Measurements from ENCODE around the gene ACOX3.

DNA sequence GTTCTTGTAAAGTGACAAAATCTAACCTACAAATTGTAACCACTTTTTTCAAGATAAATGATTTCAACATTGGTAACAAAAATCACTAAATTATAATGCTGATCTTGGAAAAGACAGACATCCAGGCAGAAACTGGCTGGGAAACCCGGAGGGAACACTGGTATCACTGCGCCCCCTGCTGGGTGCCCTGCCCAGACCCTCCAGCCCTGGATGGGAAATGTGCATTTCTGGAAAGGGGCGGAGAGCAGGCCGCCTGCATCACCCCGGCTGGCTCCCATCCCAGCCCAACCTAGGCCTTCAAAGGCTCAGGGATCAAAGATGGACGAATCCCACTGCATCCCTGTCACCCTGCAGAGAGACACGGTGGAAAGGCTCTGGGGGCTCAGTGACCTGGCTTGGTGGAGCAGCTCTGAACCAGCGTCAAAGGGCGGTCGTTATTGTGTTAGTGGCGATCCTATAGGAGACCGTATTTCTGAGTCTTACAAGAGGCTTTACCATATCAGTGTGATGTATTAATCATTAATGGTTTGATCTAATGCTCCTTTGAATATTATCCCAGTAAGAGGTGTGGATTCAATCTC lies 37.3 kb downstream of the ACOX3 start:
- no peak for TF ChIP-seq FOXJ3 (CRISPR knock-in tag; IDR thresholded peaks at IDR 0.05)
- TF ChIP-seq TAF1 (IDR thresholded peaks at IDR 0.05; ENCODE audit: borderline replicate concordance, low read depth, low read length) = no peak
- peak; percentile 99 for TF ChIP-seq RAD21 (IDR thresholded peaks at IDR 0.05; ENCODE audit: low read length)
- TF ChIP-seq RFX5 (IDR thresholded peaks at IDR 0.05; ENCODE audit: low read length) = no peak
- TF ChIP-seq, protein P1, sequence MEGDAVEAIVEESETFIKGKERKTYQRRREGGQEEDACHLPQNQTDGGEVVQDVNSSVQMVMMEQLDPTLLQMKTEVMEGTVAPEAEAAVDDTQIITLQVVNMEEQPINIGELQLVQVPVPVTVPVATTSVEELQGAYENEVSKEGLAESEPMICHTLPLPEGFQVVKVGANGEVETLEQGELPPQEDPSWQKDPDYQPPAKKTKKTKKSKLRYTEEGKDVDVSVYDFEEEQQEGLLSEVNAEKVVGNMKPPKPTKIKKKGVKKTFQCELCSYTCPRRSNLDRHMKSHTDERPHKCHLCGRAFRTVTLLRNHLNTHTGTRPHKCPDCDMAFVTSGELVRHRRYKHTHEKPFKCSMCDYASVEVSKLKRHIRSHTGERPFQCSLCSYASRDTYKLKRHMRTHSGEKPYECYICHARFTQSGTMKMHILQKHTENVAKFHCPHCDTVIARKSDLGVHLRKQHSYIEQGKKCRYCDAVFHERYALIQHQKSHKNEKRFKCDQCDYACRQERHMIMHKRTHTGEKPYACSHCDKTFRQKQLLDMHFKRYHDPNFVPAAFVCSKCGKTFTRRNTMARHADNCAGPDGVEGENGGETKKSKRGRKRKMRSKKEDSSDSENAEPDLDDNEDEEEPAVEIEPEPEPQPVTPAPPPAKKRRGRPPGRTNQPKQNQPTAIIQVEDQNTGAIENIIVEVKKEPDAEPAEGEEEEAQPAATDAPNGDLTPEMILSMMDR (IDR thresholded peaks at IDR 0.05) = peak; percentile 98
- no peak for TF ChIP-seq JUND (IDR thresholded peaks at IDR 0.05)
- no peak for TF ChIP-seq EP300 (IDR thresholded peaks at IDR 0.05; ENCODE audit: borderline replicate concordance in 1 of 2, low read depth in 1 of 2, low read length in 1 of 2)
- peak; percentile 99 for TF ChIP-seq SMC3 (IDR thresholded peaks at IDR 0.05; ENCODE audit: low read depth, low read length)
- TF ChIP-seq, protein P2, sequence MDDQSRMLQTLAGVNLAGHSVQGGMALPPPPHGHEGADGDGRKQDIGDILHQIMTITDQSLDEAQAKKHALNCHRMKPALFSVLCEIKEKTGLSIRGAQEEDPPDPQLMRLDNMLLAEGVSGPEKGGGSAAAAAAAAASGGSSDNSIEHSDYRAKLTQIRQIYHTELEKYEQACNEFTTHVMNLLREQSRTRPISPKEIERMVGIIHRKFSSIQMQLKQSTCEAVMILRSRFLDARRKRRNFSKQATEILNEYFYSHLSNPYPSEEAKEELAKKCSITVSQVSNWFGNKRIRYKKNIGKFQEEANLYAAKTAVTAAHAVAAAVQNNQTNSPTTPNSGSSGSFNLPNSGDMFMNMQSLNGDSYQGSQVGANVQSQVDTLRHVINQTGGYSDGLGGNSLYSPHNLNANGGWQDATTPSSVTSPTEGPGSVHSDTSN (IDR thresholded peaks at IDR 0.05) = no peak
- no peak for TF ChIP-seq EZH2phosphoT487 (IDR thresholded peaks at IDR 0.05; ENCODE audit: borderline replicate concordance, low read depth)
- no peak for TF ChIP-seq IRF3 (IDR thresholded peaks at IDR 0.05; ENCODE audit: low read depth, low read length)
